Measurements from ENCODE around the gene ADAD2.
"Not testable (repeated sequence)": the region's sequence is repeated elsewhere in the genome, so short reads cannot be mapped to it uniquely, and the experiment has no call there.

DNA sequence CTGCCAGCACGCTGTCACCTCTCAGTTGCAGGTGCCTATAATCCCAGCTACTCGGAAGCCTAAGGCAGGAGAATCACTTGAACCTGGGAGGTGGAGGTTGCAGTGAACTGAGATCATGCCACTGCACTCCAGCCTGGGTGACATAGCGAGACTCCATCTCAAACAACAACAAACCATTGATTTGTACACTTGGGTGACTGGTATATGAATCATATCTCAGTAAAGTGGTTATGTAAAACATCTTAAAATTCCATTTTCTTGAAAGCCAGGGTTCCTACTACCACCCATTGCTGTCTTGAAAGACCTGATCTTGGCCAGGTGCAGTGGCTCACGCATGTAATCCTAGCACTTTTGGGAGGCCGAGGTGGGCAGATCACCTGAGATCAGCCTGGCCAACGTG is 14.2 kb downstream of the ADAD2 start:
- TF ChIP-seq, protein P1, sequence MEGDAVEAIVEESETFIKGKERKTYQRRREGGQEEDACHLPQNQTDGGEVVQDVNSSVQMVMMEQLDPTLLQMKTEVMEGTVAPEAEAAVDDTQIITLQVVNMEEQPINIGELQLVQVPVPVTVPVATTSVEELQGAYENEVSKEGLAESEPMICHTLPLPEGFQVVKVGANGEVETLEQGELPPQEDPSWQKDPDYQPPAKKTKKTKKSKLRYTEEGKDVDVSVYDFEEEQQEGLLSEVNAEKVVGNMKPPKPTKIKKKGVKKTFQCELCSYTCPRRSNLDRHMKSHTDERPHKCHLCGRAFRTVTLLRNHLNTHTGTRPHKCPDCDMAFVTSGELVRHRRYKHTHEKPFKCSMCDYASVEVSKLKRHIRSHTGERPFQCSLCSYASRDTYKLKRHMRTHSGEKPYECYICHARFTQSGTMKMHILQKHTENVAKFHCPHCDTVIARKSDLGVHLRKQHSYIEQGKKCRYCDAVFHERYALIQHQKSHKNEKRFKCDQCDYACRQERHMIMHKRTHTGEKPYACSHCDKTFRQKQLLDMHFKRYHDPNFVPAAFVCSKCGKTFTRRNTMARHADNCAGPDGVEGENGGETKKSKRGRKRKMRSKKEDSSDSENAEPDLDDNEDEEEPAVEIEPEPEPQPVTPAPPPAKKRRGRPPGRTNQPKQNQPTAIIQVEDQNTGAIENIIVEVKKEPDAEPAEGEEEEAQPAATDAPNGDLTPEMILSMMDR (IDR thresholded peaks at IDR 0.05), result not testable (repeated sequence)
- TF ChIP-seq POLR2A (IDR thresholded peaks at IDR 0.05), result not testable (repeated sequence)
